Measurements from ENCODE around the gene RNF151.
"Not testable (repeated sequence)": the region's sequence is repeated elsewhere in the genome, so short reads cannot be mapped to it uniquely, and the experiment has no call there.

RNF151 gene

GRCh38 chr16:1947369-1947670, 19.3 kb upstream of the RNF151 start:
- Histone ChIP-seq H3K27ac (ENCODE audit: low read depth, low read length) (no peak overlapping the region), H3K36me3 (ENCODE audit: control insufficient read depth, insufficient read depth, low read length) (no peaks in the 10 kb centered on the region), H3K4me1 (ENCODE audit: control insufficient read depth, insufficient read depth, low read length) (peaks cover 3% of the 10 kb centered on the region; the same call in 1 of the 2 replicates), H3K27me3 (ENCODE audit: control insufficient read depth, insufficient read depth, low read length) (no peaks in the 10 kb centered on the region), H3K9me3 (ENCODE audit: control insufficient read depth, insufficient read depth, low read length) (no peaks in the 10 kb centered on the region), H3K9ac (ENCODE audit: low read depth, low read length) (no peak overlapping the region), H3K4me3 (ENCODE audit: low read depth, low read length) (no peak overlapping the region)

GRCh38 chr16:1949507-1949906, 17.1 kb upstream of the RNF151 start:
- Histone ChIP-seq H3K9me3 (ENCODE audit: control insufficient read depth, insufficient read depth, low read length) (no peaks in the 10 kb centered on the region), H3K36me3 (ENCODE audit: control insufficient read depth, insufficient read depth, low read length) (no peaks in the 10 kb centered on the region), H3K27me3 (ENCODE audit: control insufficient read depth, insufficient read depth, low read length) (no peaks in the 10 kb centered on the region), H3K4me1 (ENCODE audit: control insufficient read depth, insufficient read depth, low read length) (no peaks in the 10 kb centered on the region), H3K9ac (ENCODE audit: low read depth, low read length) (no peak overlapping the region), H3K4me3 (ENCODE audit: low read depth, low read length) (no peak overlapping the region), H3K27ac (ENCODE audit: low read depth, low read length) (no peak overlapping the region)

- Histone ChIP-seq H3K9me3 (ENCODE audit: control insufficient read depth, insufficient read depth, low read length) (no peaks in the 10 kb centered on the region), H3K36me3 (ENCODE audit: control insufficient read depth, insufficient read depth, low read length) (no peaks in the 10 kb centered on the region), H3K27ac (ENCODE audit: low read depth, low read length) (no peak overlapping the region), H3K27me3 (ENCODE audit: control insufficient read depth, insufficient read depth, low read length) (no peaks in the 10 kb centered on the region), H3K9ac (ENCODE audit: low read depth, low read length) (no peak overlapping the region), H3K4me3 (ENCODE audit: low read depth, low read length) (no peak overlapping the region), H3K4me1 (ENCODE audit: control insufficient read depth, insufficient read depth, low read length) (no peaks in the 10 kb centered on the region)
Observed at GRCh38 chr16:1950047-1950446, 16.6 kb upstream of the RNF151 start.

- no peaks in the 10 kb centered on the region for H3K27me3 ChIP-seq (ENCODE audit: control insufficient read depth, insufficient read depth, low read length)
- no peaks in the 10 kb centered on the region for H3K4me1 ChIP-seq (ENCODE audit: control insufficient read depth, insufficient read depth, low read length)
- H3K9me3 ChIP-seq (ENCODE audit: control insufficient read depth, insufficient read depth, low read length): no peaks in the 10 kb centered on the region
- H3K36me3 ChIP-seq (ENCODE audit: control insufficient read depth, insufficient read depth, low read length): no peaks in the 10 kb centered on the region
- no peak overlapping the region for H3K4me3 ChIP-seq (ENCODE audit: low read depth, low read length)
- H3K9ac ChIP-seq (ENCODE audit: low read depth, low read length): no peak overlapping the region
- no peak overlapping the region for H3K27ac ChIP-seq (ENCODE audit: low read depth, low read length)
Observed at GRCh38 chr16:1950559-1950958, 16.1 kb upstream of the RNF151 start.

GRCh38 chr16:1953734-1954133, 12.9 kb upstream of the RNF151 start:
- no peaks in the 10 kb centered on the region for H3K9me3 ChIP-seq (ENCODE audit: control insufficient read depth, insufficient read depth, low read length)
- H3K9ac ChIP-seq (ENCODE audit: low read depth, low read length): no peak overlapping the region
- H3K27me3 ChIP-seq (ENCODE audit: control insufficient read depth, insufficient read depth, low read length): no peaks in the 10 kb centered on the region
- no peak overlapping the region for H3K27ac ChIP-seq (ENCODE audit: low read depth, low read length)
- no peaks in the 10 kb centered on the region for H3K36me3 ChIP-seq (ENCODE audit: control insufficient read depth, insufficient read depth, low read length)
- peaks cover 2% of the 10 kb centered on the region; the same call in 1 of the 2 replicates for H3K4me1 ChIP-seq (ENCODE audit: control insufficient read depth, insufficient read depth, low read length)
- no peak overlapping the region for H3K4me3 ChIP-seq (ENCODE audit: low read depth, low read length)

- not testable (repeated sequence) for H3K27ac ChIP-seq (ENCODE audit: low read depth, low read length); H3K27me3 ChIP-seq (ENCODE audit: control insufficient read depth, insufficient read depth, low read length); H3K9me3 ChIP-seq (ENCODE audit: control insufficient read depth, insufficient read depth, low read length); H3K9ac ChIP-seq (ENCODE audit: low read depth, low read length); H3K4me3 ChIP-seq (ENCODE audit: low read depth, low read length)
- Histone ChIP-seq H3K36me3 (ENCODE audit: control insufficient read depth, insufficient read depth, low read length) (peaks cover 16% of the 10 kb centered on the region), H3K4me1 (ENCODE audit: control insufficient read depth, insufficient read depth, low read length) (peaks cover 11% of the 10 kb centered on the region)
Observed at GRCh38 chr16:1957434-1958142, 9.1 kb upstream of the RNF151 start.

GRCh38 chr16:1958143-1958491, 8.5 kb upstream of the RNF151 start:
- H3K4me3 ChIP-seq (ENCODE audit: low read depth, low read length); H3K27me3 ChIP-seq (ENCODE audit: control insufficient read depth, insufficient read depth, low read length); H3K27ac ChIP-seq (ENCODE audit: low read depth, low read length); H3K9ac ChIP-seq (ENCODE audit: low read depth, low read length); H3K9me3 ChIP-seq (ENCODE audit: control insufficient read depth, insufficient read depth, low read length): not testable (repeated sequence)
- Histone ChIP-seq H3K36me3 (ENCODE audit: control insufficient read depth, insufficient read depth, low read length) (peaks cover 21% of the 10 kb centered on the region), H3K4me1 (ENCODE audit: control insufficient read depth, insufficient read depth, low read length) (peaks cover 16% of the 10 kb centered on the region)

GRCh38 chr16:1958715-1959268, 7.9 kb upstream of the RNF151 start:
- Histone ChIP-seq H3K27ac (ENCODE audit: low read depth, low read length) (no peak overlapping the region), H3K4me1 (ENCODE audit: control insufficient read depth, insufficient read depth, low read length) (peaks cover 18% of the 10 kb centered on the region), H3K4me3 (ENCODE audit: low read depth, low read length) (peak overlapping the region; percentile 87), H3K9me3 (ENCODE audit: control insufficient read depth, insufficient read depth, low read length) (no peaks in the 10 kb centered on the region), H3K27me3 (ENCODE audit: control insufficient read depth, insufficient read depth, low read length) (no peaks in the 10 kb centered on the region), H3K9ac (ENCODE audit: low read depth, low read length) (no peak overlapping the region), H3K36me3 (ENCODE audit: control insufficient read depth, insufficient read depth, low read length) (peaks cover 28% of the 10 kb centered on the region)

GRCh38 chr16:1959269-1960039, 7.2 kb upstream of the RNF151 start, which contains the start of gene NDUFB10:
Gene NDUFB10, plus strand, starts transcription at chr16:1959538. Its CDS starts 87 bp downstream, at chr16:1959625.
- H3K27me3 ChIP-seq (ENCODE audit: control insufficient read depth, insufficient read depth, low read length): no peaks in the 10 kb centered on the region
- peak within 1 kb of the TSS; percentile 89 for H3K9ac ChIP-seq (ENCODE audit: low read depth, low read length)
- H3K9me3 ChIP-seq (ENCODE audit: control insufficient read depth, insufficient read depth, low read length): no peaks in the 10 kb centered on the region
- peaks cover 32% of the 10 kb centered on the region for H3K36me3 ChIP-seq (ENCODE audit: control insufficient read depth, insufficient read depth, low read length)
- H3K27ac ChIP-seq (ENCODE audit: low read depth, low read length): peak within 1 kb of the TSS; percentile 97
- peaks cover 18% of the 10 kb centered on the region for H3K4me1 ChIP-seq (ENCODE audit: control insufficient read depth, insufficient read depth, low read length)
- H3K4me3 ChIP-seq (ENCODE audit: low read depth, low read length): peak within 1 kb of the TSS; percentile 87

GRCh38 chr16:1960665-1961630, 5.7 kb upstream of the RNF151 start:
- H3K9ac ChIP-seq (ENCODE audit: low read depth, low read length): peak overlapping the region; percentile 89
- H3K27ac ChIP-seq (ENCODE audit: low read depth, low read length): peak overlapping the region; percentile 97
- peaks cover 18% of the 10 kb centered on the region for H3K4me1 ChIP-seq (ENCODE audit: control insufficient read depth, insufficient read depth, low read length)
- no peaks in the 10 kb centered on the region for H3K9me3 ChIP-seq (ENCODE audit: control insufficient read depth, insufficient read depth, low read length)
- H3K36me3 ChIP-seq (ENCODE audit: control insufficient read depth, insufficient read depth, low read length): peaks cover 32% of the 10 kb centered on the region
- H3K4me3 ChIP-seq (ENCODE audit: low read depth, low read length): peak overlapping the region; percentile 87
- no peaks in the 10 kb centered on the region for H3K27me3 ChIP-seq (ENCODE audit: control insufficient read depth, insufficient read depth, low read length)
